MCF 10A (cell line): ENCODE data around the gene MKLN1. TPM values are rescaled to one million over a fixed set of nuclear protein-coding genes. Genes with fewer than 3 reads are reported as not detected.

Source experiments
- Bru-seq: library from RNA; stranded (reverse); fragments of 400-500 nt; gene quantifications from one replicate; lab custom pipeline; 2021; lab: Mats Ljungman, UMichigan
- BruChase-seq, 2 experiments: library from RNA; stranded (reverse); fragments of 400-500 nt; gene quantifications; one replicate each; lab custom pipeline; 2021; lab: Mats Ljungman, UMichigan
- BruUV-seq: library from RNA; stranded (reverse); fragments of 400-500 nt; replicated peaks from 2 replicates; lab custom pipeline; 2021; lab: Mats Ljungman, UMichigan
- CTCF ChIA-PET: fragments of 300-600 bp; sonication (Branson Sonifier 250); formaldehyde crosslinking; extraction: SDS; loops from one replicate; lab custom pipeline; 2021; ENCODE audit warnings: antibody characterized with exemption, inconsistent platforms; lab: Yijun Ruan, JAX
- POLR2A ChIA-PET: fragments of 300-600, 350-650 bp; sonication (Branson Sonifier 250); formaldehyde crosslinking; extraction: SDS; loops from one replicate; lab custom pipeline; 2020; ENCODE audit warnings: antibody characterized with exemption, inconsistent platforms; lab: Yijun Ruan, JAX
- DNase-seq: peaks from one replicate; pipeline ENCODE4 v3.0.0-alpha.2; 2018; ENCODE audit not compliant: unreplicated experiment
- H3K27ac Mint-ChIP-seq: one replicate; pipeline ENCODE4 v1.8.0; 2022; ENCODE audit warnings: mild to moderate bottlenecking, low read depth, mixed read lengths; ENCODE audit not compliant: unreplicated experiment
- H3K27me3 Mint-ChIP-seq: one replicate; pipeline ENCODE4 v1.8.0; 2022; ENCODE audit warnings: mixed read lengths; ENCODE audit not compliant: insufficient read depth, unreplicated experiment
- H3K36me3 Mint-ChIP-seq: one replicate; pipeline ENCODE4 v1.8.0; 2022; ENCODE audit warnings: mild to moderate bottlenecking, moderate library complexity, mixed read lengths; ENCODE audit not compliant: insufficient read depth, unreplicated experiment
- H3K4me1 Mint-ChIP-seq: one replicate; pipeline ENCODE4 v1.8.0; 2022; ENCODE audit warnings: mixed read lengths; ENCODE audit not compliant: insufficient read depth, unreplicated experiment
- H3K4me3 Mint-ChIP-seq: one replicate; pipeline ENCODE4 v1.8.0; 2022; ENCODE audit warnings: mild to moderate bottlenecking, moderate library complexity, mixed read lengths; ENCODE audit not compliant: unreplicated experiment
- H3K9me3 Mint-ChIP-seq: one replicate; pipeline ENCODE4 v1.8.0; 2022; ENCODE audit warnings: mixed read lengths; ENCODE audit not compliant: unreplicated experiment
- intact Hi-C: fragments of 100-400 bp; cut with micrococcal nuclease; formaldehyde crosslinking; loops from 2 replicates; pipeline ENCODE4 v1.14.1; 2022
- long read RNA-seq: library from polyadenylated mRNA; stranded (forward); transcript quantifications from one replicate; pipeline ENCODE4 v2.0.0, GENCODE V29; 2022
- total RNA-seq: library from RNA; stranded (reverse); gene quantifications from 2 replicates; pipeline ENCODE4 v1.2.3, GENCODE V29; 2022
- TF ChIP-seq, protein P1 (sequence below): fragments of 200-600 bp; IDR thresholded peaks from one replicate; pipeline ENCODE4 v1.8.0; 2022; ENCODE audit warnings: antibody characterized with exemption, mild to moderate bottlenecking; ENCODE audit not compliant: unreplicated experiment

MKLN1 gene
- total RNA-seq (35.6 and 35.8 TPM in 2 replicates), Bru-seq, nascent RNA (percentile 82 among the genes with signal in this experiment), BruChase-seq, experiment 1, labeled RNA remaining after a 6-hour chase (percentile 74 among the genes with signal in this experiment), BruChase-seq, experiment 2, labeled RNA remaining after a 2-hour chase (percentile 79 among the genes with signal in this experiment)
- long read RNA-seq, full-length matches to known transcripts = 18 of 42 reads
- long read RNA-seq, partial matches to known transcripts = 7 of 42 reads
- long read RNA-seq, other reads (novel, unspliced or antisense) = 17 of 42 reads

DNA sequence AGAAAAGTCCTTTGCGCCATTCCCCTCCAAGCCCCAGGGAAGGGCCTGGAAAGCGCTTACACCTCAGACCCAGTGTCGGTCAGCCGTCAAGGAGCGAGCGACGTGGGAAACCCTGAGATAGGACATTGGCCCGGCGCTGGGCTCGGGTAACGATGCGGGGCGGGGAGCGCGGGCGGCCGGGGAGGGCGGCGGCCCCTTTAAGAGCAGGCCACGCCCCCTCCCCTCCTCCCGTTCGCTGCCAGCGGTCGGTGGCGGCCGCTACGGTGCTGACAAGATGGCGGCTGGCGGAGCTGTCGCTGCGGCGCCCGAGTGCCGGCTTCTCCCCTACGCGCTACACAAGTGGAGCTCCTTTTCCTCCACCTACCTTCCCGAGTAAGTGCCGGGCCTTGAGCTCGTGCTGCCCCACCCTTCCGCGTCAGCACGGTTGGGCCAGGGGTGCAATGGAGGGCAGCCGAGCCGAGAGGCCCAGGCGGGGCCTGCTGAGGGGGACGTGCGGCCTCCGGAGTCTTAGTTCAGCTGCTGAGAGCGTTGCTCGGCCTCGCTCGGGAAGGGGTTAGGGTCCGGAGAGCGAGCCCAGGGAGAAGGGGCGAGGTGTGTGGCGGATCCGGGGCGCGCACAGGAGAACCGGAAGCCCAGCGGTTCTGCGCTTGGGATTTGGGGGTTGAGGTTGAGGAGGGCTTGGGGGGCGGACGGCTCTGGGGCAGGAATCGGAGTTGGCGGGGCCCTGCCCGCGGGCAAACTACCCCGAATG lies at the start of gene MKLN1:
TSS of gene MKLN1 (plus strand) at position 251 of the 751 bp plus-strand sequence. CDS start at position 275, 24 bp downstream.
- BruUV-seq = no TSS peak
- H3K4me1 Mint-ChIP-seq = peaks cover 16% of the 10 kb centered on the region
- no peaks in the 10 kb centered on the region for H3K27me3 Mint-ChIP-seq
- DNase-seq = peak; percentile 89
- POLR2A ChIA-PET = interaction anchor here (0.5 to 4.6 kb wide), 41 partner anchors 8 to 423 kb away, joined by 3 to 86 read pairs (median 4); no protein-coding TSS in a partner anchor
- peaks cover 7% of the 10 kb centered on the region for H3K36me3 Mint-ChIP-seq
- peak within 1 kb of the TSS; percentile 85 for H3K4me3 Mint-ChIP-seq
- TF ChIP-seq, protein P1, sequence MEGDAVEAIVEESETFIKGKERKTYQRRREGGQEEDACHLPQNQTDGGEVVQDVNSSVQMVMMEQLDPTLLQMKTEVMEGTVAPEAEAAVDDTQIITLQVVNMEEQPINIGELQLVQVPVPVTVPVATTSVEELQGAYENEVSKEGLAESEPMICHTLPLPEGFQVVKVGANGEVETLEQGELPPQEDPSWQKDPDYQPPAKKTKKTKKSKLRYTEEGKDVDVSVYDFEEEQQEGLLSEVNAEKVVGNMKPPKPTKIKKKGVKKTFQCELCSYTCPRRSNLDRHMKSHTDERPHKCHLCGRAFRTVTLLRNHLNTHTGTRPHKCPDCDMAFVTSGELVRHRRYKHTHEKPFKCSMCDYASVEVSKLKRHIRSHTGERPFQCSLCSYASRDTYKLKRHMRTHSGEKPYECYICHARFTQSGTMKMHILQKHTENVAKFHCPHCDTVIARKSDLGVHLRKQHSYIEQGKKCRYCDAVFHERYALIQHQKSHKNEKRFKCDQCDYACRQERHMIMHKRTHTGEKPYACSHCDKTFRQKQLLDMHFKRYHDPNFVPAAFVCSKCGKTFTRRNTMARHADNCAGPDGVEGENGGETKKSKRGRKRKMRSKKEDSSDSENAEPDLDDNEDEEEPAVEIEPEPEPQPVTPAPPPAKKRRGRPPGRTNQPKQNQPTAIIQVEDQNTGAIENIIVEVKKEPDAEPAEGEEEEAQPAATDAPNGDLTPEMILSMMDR = no peak
- intact Hi-C loops = loop anchor here (1.0 to 5.0 kb wide), 3 partner anchors 97 to 222 kb away; no protein-coding TSS in a partner anchor
- CTCF ChIA-PET = interaction anchor here (1.0 to 1.5 kb wide), 3 partner anchors 13 to 120 kb away, joined by 3 to 5 read pairs (median 4); no protein-coding TSS in a partner anchor
- no peaks in the 10 kb centered on the region for H3K9me3 Mint-ChIP-seq
- peak within 1 kb of the TSS; percentile 99 for H3K27ac Mint-ChIP-seq

DNA sequence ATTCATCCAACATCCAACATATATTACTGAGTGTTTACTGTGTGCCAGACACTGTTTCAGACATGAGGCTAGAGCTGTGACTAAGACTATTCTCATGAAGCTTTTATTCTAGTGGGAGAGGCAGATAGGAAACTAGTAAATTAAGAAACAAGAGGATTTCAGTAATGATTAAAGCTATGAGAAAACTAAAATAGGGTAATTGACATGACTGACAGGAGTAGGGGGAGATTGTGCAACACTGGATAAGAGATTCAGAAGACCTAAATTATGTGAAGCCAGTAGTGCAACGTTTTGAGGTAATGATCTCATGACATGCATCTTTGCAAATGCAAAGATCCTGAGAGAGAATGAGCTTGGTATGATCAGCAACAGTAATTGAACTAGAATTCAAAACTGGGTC lies 48.6 kb upstream of the MKLN1 start:
- no peaks in the 10 kb centered on the region for H3K27me3 Mint-ChIP-seq
- no peak overlapping the region for H3K27ac Mint-ChIP-seq
- DNase-seq = no peak
- TF ChIP-seq, protein P1 = no peak
- no peaks in the 10 kb centered on the region for H3K4me1 Mint-ChIP-seq
- ChIA-PET POLR2A (interaction anchor here (1.2 kb wide), 1 partner anchor 12 kb away, joined by 3 read pairs; no protein-coding TSS in a partner anchor), CTCF (interaction anchor here (0.7 to 0.9 kb wide), 2 partner anchors 18 to 44 kb away, joined by 3 read pairs; no protein-coding TSS in a partner anchor)
- H3K9me3 Mint-ChIP-seq = peaks cover 10% of the 10 kb centered on the region
- H3K36me3 Mint-ChIP-seq = no peaks in the 10 kb centered on the region
- intact Hi-C loops = no loop called here
- no TSS peak for BruUV-seq
- no peak overlapping the region for H3K4me3 Mint-ChIP-seq

DNA sequence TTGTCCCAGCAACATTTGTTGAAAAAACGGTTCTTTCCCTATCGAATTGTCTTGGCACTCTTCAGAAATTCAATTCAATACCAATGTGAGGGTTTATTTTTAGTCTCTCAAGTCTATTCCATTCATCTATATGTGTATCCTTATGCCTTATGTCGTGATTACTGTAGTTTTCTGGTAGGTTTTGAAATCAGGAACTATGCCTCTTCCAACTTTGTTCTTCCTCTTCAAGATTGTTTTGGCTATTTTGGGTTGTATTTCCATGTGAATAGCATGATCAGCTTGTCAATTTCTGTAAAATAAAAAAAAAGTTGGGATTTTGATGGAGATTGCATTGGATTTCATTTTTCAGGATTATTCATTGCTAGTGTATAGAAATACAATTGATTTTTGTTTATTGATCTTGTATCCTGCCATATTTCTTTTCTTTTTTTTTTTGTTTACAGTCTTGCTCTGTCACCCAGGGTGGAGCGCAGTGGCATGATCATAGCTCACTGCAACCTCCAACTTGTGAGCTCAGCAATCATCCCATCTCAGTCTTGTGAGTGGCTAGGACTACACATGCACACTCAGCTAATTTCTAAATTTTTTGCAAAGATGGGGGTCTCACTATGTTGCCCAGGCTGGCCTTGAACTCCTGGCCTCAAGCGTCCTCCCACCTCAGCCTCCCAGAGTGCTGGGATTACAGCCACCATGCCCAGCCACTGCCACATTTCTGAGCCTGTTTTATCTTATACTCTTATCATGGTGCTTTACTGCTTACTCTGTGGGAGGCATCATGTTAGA lies 46.2 kb upstream of the MKLN1 start:
- no TSS peak for BruUV-seq
- H3K36me3 Mint-ChIP-seq = no peaks in the 10 kb centered on the region
- CTCF ChIA-PET = no interaction called here
- H3K9me3 Mint-ChIP-seq = peaks cover 10% of the 10 kb centered on the region
- TF ChIP-seq, protein P1 = no peak
- no peak overlapping the region for H3K27ac Mint-ChIP-seq
- H3K4me3 Mint-ChIP-seq = no peak overlapping the region
- H3K27me3 Mint-ChIP-seq = no peaks in the 10 kb centered on the region
- intact Hi-C loops = no loop called here
- peaks cover 4% of the 10 kb centered on the region for H3K4me1 Mint-ChIP-seq
- POLR2A ChIA-PET = interaction anchor here (1.1 kb wide), 1 partner anchor 10 kb away, joined by 3 read pairs; no protein-coding TSS in a partner anchor
- DNase-seq = no peak
